GF-D8 (cell line): ENCODE measurements around the gene SERTAD2.

ENCODE experiments used
- DNase-seq: peaks from one replicate; lab custom pipeline; 2025; lab: John Stamatoyannopoulos, UW

The SERTAD2 gene

GRCh38 chr2:64581777-64582539, 71.8 kb downstream of the SERTAD2 start:
- no peak for DNase-seq
